ENCODE results near the gene EGLN3.

DNA sequence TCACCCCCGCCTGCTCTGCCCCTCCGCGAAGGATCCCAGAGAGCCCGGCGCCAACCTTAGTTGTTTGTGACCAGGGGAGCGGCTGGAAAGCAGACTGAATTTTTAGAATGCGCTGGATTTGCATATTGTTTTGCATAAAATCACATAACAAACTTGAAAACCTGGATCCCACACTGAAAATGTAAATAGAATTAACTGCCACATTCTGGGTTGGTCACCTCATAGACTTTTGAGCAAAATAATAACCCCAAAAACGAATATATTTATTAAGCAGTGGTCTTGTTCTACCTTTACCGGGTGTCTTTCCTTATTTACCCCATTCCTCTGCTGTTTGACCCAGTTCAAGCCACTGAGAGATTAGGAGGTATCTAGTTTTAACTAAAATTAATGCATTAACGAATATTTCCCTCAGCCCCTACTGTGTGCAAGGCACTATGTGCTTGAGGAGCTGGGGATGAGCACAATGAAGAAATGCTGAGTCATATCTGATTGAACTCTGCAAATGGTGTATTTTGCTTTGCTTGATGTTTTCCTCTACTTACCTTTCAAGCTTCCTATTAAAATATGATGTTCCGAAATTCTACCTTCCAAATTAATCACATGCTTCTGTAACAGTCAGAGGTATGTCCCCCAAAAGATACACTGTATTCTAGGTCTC is 438 bp upstream of the EGLN3 start:
- TF ChIP-seq, protein P1, sequence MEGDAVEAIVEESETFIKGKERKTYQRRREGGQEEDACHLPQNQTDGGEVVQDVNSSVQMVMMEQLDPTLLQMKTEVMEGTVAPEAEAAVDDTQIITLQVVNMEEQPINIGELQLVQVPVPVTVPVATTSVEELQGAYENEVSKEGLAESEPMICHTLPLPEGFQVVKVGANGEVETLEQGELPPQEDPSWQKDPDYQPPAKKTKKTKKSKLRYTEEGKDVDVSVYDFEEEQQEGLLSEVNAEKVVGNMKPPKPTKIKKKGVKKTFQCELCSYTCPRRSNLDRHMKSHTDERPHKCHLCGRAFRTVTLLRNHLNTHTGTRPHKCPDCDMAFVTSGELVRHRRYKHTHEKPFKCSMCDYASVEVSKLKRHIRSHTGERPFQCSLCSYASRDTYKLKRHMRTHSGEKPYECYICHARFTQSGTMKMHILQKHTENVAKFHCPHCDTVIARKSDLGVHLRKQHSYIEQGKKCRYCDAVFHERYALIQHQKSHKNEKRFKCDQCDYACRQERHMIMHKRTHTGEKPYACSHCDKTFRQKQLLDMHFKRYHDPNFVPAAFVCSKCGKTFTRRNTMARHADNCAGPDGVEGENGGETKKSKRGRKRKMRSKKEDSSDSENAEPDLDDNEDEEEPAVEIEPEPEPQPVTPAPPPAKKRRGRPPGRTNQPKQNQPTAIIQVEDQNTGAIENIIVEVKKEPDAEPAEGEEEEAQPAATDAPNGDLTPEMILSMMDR (IDR thresholded peaks at IDR 0.05) = no peak
- TF ChIP-seq POLR2AphosphoS5 (IDR thresholded peaks at IDR 0.05; ENCODE audit: low read depth, low read length) = no peak
- no peak for TF ChIP-seq SIN3A (IDR thresholded peaks at IDR 0.05; ENCODE audit: borderline replicate concordance, insufficient read depth, low read depth, low read length)
- TF ChIP-seq, protein P2, sequence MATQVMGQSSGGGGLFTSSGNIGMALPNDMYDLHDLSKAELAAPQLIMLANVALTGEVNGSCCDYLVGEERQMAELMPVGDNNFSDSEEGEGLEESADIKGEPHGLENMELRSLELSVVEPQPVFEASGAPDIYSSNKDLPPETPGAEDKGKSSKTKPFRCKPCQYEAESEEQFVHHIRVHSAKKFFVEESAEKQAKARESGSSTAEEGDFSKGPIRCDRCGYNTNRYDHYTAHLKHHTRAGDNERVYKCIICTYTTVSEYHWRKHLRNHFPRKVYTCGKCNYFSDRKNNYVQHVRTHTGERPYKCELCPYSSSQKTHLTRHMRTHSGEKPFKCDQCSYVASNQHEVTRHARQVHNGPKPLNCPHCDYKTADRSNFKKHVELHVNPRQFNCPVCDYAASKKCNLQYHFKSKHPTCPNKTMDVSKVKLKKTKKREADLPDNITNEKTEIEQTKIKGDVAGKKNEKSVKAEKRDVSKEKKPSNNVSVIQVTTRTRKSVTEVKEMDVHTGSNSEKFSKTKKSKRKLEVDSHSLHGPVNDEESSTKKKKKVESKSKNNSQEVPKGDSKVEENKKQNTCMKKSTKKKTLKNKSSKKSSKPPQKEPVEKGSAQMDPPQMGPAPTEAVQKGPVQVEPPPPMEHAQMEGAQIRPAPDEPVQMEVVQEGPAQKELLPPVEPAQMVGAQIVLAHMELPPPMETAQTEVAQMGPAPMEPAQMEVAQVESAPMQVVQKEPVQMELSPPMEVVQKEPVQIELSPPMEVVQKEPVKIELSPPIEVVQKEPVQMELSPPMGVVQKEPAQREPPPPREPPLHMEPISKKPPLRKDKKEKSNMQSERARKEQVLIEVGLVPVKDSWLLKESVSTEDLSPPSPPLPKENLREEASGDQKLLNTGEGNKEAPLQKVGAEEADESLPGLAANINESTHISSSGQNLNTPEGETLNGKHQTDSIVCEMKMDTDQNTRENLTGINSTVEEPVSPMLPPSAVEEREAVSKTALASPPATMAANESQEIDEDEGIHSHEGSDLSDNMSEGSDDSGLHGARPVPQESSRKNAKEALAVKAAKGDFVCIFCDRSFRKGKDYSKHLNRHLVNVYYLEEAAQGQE (IDR thresholded peaks at IDR 0.05; ENCODE audit: insufficient read depth in 1 of 2, low read depth in 2 of 2, low read length in 1 of 2) = no peak
- no peak for TF ChIP-seq TCF7L2 (IDR thresholded peaks at IDR 0.05; ENCODE audit: low read depth, low read length)
